HUES64 (cell line): Measurements from ENCODE around the gene IRX5.

Source experiments
- H3K27ac ChIP-seq: 2 replicates; pipeline ENCODE4 v1.7.0; 2013; ENCODE audit warnings: low read depth, low read length, inconsistent platforms
- H3K27me3 ChIP-seq: 2 replicates; pipeline ENCODE4 v1.6.1; 2013; ENCODE audit warnings: mild to moderate bottlenecking, low read length; ENCODE audit not compliant: insufficient read depth
- H3K36me3 ChIP-seq: 2 replicates; pipeline ENCODE4 v1.6.1; 2013; ENCODE audit warnings: mild to moderate bottlenecking, low read length; ENCODE audit not compliant: insufficient read depth
- H3K4me1 ChIP-seq: 2 replicates; pipeline ENCODE4 v1.6.1; 2013; ENCODE audit warnings: mild to moderate bottlenecking, low read length, moderate library complexity; ENCODE audit not compliant: insufficient read depth
- H3K4me3 ChIP-seq: 2 replicates; pipeline ENCODE4 v1.5.1; 2013; ENCODE audit warnings: mild to moderate bottlenecking, low read length, moderate library complexity
- H3K9ac ChIP-seq: 2 replicates; pipeline ENCODE4 v1.6.1; 2013; ENCODE audit warnings: mild to moderate bottlenecking, low read depth, low read length
- H3K9me3 ChIP-seq: 2 replicates; pipeline ENCODE4 v1.6.1; 2013; ENCODE audit warnings: low read depth, low read length; ENCODE audit not compliant: insufficient read depth
- WGBS: fragments of 150-250, 120-280 bp; methylation state at CpG from one replicate; pipeline ENCODE4 v1.1.7; 2013; ENCODE audit warnings: missing lambda C conversion rate; 5-methylcytosine and 5-hydroxymethylcytosine counted together

The IRX5 gene

DNA sequence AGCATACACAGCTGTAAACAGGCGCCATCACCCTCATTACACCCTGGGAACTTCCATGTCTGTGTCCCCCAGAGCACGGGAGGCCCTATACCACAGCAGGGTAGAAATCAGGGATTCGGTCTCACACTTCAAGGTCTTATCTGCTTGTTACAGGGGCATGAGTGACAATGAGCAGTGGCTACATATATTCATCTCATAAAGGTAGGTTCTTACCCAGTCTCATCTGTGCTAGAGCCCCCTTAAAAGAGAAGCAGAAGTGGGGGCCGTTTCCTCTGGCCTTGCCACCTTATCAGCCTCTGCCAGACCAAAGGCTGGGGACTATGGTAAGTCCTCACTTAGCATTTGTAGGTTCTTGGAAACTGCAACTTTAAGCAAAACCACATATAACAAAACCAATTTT, 46.5 kb downstream of the IRX5 start:
- H3K27ac ChIP-seq: no peak overlapping the region
- no peak overlapping the region for H3K4me3 ChIP-seq
- no peaks in the 10 kb centered on the region for H3K36me3 ChIP-seq
- WGBS: 87% methylated on average over 4 of the region's 4 CpGs
- no peaks in the 10 kb centered on the region for H3K4me1 ChIP-seq
- no peaks in the 10 kb centered on the region; the same call in 1 of the 2 replicates for H3K9me3 ChIP-seq
- H3K9ac ChIP-seq: no peak overlapping the region
- H3K27me3 ChIP-seq: no peaks in the 10 kb centered on the region

DNA sequence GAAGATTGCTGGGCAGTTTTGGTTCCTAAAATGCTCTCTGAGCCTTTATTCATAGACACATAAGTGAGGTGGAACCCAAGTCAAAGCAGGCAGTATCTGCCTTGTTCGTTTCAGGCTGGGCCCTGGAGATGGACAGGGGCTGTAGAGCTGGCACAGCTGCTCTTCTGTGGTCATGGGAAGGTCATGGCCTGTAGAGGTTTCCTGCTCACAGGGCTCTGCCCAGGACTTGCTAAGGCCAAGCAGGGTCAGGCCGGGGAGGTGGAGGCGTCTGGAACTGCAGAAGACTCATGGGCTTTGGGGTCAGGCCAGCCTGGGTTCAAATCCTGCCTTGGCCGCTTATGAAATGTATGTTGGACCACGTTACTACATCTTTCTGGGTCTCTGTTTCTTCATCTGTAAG, 50.2 kb downstream of the IRX5 start:
- 95% methylated on average over 5 of the region's 5 CpGs for WGBS
- Histone ChIP-seq H3K4me1 (0 out of 2 replicates have a peak, but pooled peaks cover under 1% of the 10 kb centered on the region), H3K27me3 (no peaks in the 10 kb centered on the region), H3K9ac (no peak overlapping the region), H3K36me3 (no peaks in the 10 kb centered on the region), H3K27ac (no peak overlapping the region), H3K9me3 (no peaks in the 10 kb centered on the region), H3K4me3 (no peak overlapping the region)
